ENCODE measurements around the gene STEAP3.

STEAP3 gene

DNA sequence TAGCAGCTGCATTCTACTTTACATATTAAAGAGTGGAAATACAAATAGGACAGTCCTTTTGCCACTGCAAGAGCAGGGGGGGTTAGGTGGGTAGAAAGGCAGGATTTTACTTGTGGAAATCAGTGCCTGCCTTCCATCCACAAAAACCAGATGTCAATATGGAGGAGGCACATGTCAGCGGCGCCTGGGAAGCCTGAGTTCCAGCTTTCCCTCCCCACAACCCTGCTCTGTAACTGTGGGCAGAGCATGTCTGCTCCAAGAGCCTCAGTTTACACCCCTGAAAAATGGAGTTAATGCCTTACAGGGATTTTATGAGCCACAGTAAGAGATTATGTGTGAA is 32.9 kb downstream of the STEAP3 start:
- Histone ChIP-seq H3K27me3 (no peaks in the 10 kb centered on the region), H3K4me1 (peaks cover 7% of the 10 kb centered on the region), H3K36me3 (no peaks in the 10 kb centered on the region), H3K4me3 (ENCODE audit: low read depth, low read length) (peak overlapping the region; percentile 7), H3K9me3 (no peaks in the 10 kb centered on the region)
- peak; percentile 30 for DNase-seq
- TF ChIP-seq, protein P1, sequence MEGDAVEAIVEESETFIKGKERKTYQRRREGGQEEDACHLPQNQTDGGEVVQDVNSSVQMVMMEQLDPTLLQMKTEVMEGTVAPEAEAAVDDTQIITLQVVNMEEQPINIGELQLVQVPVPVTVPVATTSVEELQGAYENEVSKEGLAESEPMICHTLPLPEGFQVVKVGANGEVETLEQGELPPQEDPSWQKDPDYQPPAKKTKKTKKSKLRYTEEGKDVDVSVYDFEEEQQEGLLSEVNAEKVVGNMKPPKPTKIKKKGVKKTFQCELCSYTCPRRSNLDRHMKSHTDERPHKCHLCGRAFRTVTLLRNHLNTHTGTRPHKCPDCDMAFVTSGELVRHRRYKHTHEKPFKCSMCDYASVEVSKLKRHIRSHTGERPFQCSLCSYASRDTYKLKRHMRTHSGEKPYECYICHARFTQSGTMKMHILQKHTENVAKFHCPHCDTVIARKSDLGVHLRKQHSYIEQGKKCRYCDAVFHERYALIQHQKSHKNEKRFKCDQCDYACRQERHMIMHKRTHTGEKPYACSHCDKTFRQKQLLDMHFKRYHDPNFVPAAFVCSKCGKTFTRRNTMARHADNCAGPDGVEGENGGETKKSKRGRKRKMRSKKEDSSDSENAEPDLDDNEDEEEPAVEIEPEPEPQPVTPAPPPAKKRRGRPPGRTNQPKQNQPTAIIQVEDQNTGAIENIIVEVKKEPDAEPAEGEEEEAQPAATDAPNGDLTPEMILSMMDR (IDR thresholded peaks at IDR 0.05; ENCODE audit: low read depth, low read length): no peak

DNA sequence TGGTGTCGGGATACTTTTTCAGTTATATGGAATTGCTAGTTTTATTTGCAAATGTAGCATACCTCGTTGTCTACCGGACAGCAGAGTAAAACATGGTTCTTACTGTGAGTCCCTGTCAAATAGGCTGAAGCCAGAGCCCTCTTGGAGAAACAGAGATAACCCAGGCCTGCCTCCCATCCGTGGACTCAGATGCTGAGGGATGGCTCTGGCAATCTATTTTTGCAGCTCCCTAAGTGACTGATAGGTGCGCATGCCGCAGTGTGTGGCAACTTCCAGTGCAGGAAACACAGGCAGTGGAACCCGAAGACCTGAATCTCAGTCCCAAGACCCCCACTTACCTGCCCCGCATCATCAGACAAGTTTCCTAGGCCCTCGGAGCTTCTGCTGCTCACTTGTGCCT is 33.6 kb downstream of the STEAP3 start:
- H3K4me1 ChIP-seq: peaks cover 7% of the 10 kb centered on the region
- no peaks in the 10 kb centered on the region for H3K27me3 ChIP-seq
- H3K36me3 ChIP-seq: no peaks in the 10 kb centered on the region
- H3K4me3 ChIP-seq (ENCODE audit: low read depth, low read length): no peak overlapping the region
- DNase-seq: peak; percentile 26
- H3K9me3 ChIP-seq: no peaks in the 10 kb centered on the region
- TF ChIP-seq, protein P1 (IDR thresholded peaks at IDR 0.05; ENCODE audit: low read depth, low read length): no peak

DNA sequence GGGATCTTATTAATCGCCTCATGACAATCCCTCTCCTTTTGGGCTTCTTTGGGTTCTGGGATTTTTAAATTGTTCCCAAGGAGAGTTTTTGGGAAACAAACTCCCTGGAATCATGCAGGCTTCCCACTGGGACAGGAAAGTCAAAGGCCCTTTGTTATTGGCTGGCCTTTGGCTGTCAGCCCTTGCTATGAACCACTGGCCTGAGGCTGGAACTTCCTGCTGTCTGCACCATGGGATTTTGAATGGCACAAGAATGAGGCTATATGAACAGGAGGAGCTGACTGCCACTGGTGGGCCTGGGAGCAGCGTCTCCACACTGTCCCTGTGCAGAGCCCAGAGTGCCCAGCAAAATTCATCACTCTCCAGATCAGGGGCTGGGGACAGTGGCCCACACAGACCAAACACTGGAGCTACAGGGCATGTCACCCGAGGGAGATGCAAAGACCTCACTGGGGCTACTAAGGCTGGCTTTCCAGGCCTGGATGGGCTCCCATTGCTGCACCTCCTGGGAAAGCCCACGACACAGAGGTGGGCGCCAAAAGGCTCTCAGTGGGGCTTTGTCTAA is 35.7 kb downstream of the STEAP3 start:
- no peak for DNase-seq
- H3K4me1 ChIP-seq: peaks cover 7% of the 10 kb centered on the region
- H3K4me3 ChIP-seq (ENCODE audit: low read depth, low read length): no peak overlapping the region

GRCh38 chr2:119260646-119261492 is 37.2 kb downstream of the STEAP3 start:
- TF ChIP-seq, protein P1 (IDR thresholded peaks at IDR 0.05; ENCODE audit: low read depth, low read length): no peak
- peak; percentile 16 for DNase-seq
- Histone ChIP-seq H3K27me3 (no peaks in the 10 kb centered on the region), H3K4me1 (peaks cover 7% of the 10 kb centered on the region), H3K9me3 (no peaks in the 10 kb centered on the region), H3K36me3 (no peaks in the 10 kb centered on the region), H3K4me3 (ENCODE audit: low read depth, low read length) (no peak overlapping the region)

More for the DNA sequence above, 35.7 kb downstream of the STEAP3 start:
- H3K36me3 ChIP-seq: no peaks in the 10 kb centered on the region
- no peaks in the 10 kb centered on the region for H3K9me3 ChIP-seq
- no peaks in the 10 kb centered on the region for H3K27me3 ChIP-seq
- TF ChIP-seq, protein P1 (IDR thresholded peaks at IDR 0.05; ENCODE audit: low read depth, low read length): no peak

DNA sequence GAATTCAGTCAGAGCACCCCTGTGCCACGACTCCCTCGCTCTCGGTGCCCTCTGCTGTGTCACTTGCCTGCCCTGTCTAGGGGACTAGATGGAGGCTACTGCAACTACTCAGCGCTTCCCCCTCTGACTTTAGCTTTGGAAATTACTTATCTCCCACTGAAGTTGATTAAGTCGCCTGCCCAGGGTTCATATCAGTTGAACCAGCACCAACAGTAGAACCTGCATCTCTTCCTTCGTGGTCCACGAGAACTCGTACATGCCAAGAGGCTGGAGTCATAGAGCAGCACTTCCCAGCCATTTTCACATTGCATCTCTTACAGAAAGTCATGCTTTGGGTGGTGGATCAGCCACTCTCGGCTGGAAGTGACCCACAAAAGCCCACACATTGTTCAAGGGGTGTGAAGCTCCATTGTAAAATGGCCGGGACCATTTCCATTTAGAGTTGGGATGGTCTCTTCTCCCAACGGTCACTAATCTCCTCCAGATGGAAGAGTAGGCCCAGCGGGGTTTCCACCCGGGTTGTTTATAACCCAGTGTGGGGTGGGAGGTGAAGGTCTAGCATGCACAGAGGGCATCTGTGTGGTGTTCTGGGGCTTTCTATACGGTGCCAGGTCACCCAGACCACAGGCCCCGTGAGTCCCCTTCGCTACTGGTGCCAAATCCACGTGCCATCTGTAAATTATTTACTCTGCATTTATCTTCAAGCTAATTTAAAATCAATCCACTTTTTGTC is 38.0 kb downstream of the STEAP3 start:
- no peaks in the 10 kb centered on the region for H3K27me3 ChIP-seq
- TF ChIP-seq, protein P1 (IDR thresholded peaks at IDR 0.05; ENCODE audit: low read depth, low read length): no peak
- H3K36me3 ChIP-seq: no peaks in the 10 kb centered on the region
- no peak for DNase-seq
- peaks cover 6% of the 10 kb centered on the region for H3K4me1 ChIP-seq
- no peaks in the 10 kb centered on the region for H3K9me3 ChIP-seq
- H3K4me3 ChIP-seq (ENCODE audit: low read depth, low read length): no peak overlapping the region
